Calu3 (cell line): ENCODE data around the gene LMF1. TPM values are rescaled to one million over a fixed set of nuclear protein-coding genes. Genes with fewer than 3 reads are reported as not detected.
A peak's percentile ranks its signal among the peaks of the same experiment; 100 is the strongest.

Source experiments
- BruUV-seq: library from RNA; stranded (reverse); fragments of 400-500 nt; replicated peaks from 2 replicates; lab custom pipeline; 2021; lab: Mats Ljungman, UMichigan
- CTCF ChIA-PET: fragments of 300-600 bp; sonication (Branson Sonifier 250); formaldehyde crosslinking; loops from one replicate; lab custom pipeline; 2022; ENCODE audit warnings: antibody characterized with exemption; lab: Charles Lee
- DNase-seq: peaks from one replicate; pipeline ENCODE4 v3.0.0; 2022
- H3K27ac Mint-ChIP-seq: one replicate; pipeline ENCODE4 v1.8.0; 2022; ENCODE audit warnings: mixed read lengths; ENCODE audit not compliant: unreplicated experiment
- H3K27me3 Mint-ChIP-seq: one replicate; pipeline ENCODE4 v1.8.0; 2022; ENCODE audit warnings: mixed read lengths; ENCODE audit not compliant: unreplicated experiment
- H3K36me3 Mint-ChIP-seq: one replicate; pipeline ENCODE4 v1.8.0; 2022; ENCODE audit warnings: mild to moderate bottlenecking, moderate library complexity, mixed read lengths; ENCODE audit not compliant: insufficient read depth, unreplicated experiment
- H3K4me1 Mint-ChIP-seq: one replicate; pipeline ENCODE4 v1.8.0; 2022; ENCODE audit warnings: mild to moderate bottlenecking, low read depth, mixed read lengths; ENCODE audit not compliant: unreplicated experiment
- H3K4me3 Mint-ChIP-seq: one replicate; pipeline ENCODE4 v1.8.0; 2022; ENCODE audit warnings: mild to moderate bottlenecking, low read depth, moderate library complexity, mixed read lengths; ENCODE audit not compliant: unreplicated experiment
- H3K9me3 Mint-ChIP-seq: one replicate; pipeline ENCODE4 v1.8.0; 2022; ENCODE audit warnings: low read depth, mixed read lengths; ENCODE audit not compliant: unreplicated experiment
- intact Hi-C: fragments of 100-400 bp; cut with micrococcal nuclease; formaldehyde crosslinking; loops from one replicate; pipeline ENCODE4 v1.10.0; 2022; ENCODE audit not compliant: unreplicated experiment
- total RNA-seq: library from RNA; stranded (reverse); gene quantifications from 2 replicates; pipeline ENCODE4 v1.2.3, GENCODE V29; 2022
- TF ChIP-seq, protein P1 (sequence below): fragments of 200-600 bp; IDR thresholded peaks from one replicate; pipeline ENCODE4 v1.8.0; 2022; ENCODE audit warnings: antibody characterized with exemption; ENCODE audit not compliant: unreplicated experiment

LMF1 gene
- total RNA-seq, 1 experiment from 2014 or later = 31.9 TPM

DNA sequence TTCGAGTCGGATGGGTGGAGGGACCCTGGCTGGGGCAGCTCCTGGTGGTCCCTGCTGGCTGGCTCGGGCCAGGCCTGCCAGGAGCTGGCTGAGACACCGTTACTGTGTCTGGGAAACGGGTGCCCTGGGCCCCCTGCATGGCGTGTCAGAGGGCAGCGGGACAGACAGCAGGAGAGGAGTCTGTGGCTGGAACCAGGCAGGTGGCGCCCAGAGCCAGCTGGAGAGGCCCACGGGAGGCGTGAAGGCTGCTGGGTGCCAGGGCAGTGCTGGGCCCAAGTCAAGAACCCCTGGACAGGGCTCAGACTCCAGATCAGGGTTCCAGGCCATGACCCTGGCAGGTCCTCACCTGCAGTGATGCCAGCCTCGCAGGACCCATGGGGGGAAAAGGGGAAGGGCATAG lies 27.4 kb upstream of the LMF1 start:
- no TSS peak for BruUV-seq
- peaks cover 29% of the 10 kb centered on the region for H3K4me1 Mint-ChIP-seq
- peaks cover 78% of the 10 kb centered on the region for H3K27me3 Mint-ChIP-seq
- TF ChIP-seq, protein P1, sequence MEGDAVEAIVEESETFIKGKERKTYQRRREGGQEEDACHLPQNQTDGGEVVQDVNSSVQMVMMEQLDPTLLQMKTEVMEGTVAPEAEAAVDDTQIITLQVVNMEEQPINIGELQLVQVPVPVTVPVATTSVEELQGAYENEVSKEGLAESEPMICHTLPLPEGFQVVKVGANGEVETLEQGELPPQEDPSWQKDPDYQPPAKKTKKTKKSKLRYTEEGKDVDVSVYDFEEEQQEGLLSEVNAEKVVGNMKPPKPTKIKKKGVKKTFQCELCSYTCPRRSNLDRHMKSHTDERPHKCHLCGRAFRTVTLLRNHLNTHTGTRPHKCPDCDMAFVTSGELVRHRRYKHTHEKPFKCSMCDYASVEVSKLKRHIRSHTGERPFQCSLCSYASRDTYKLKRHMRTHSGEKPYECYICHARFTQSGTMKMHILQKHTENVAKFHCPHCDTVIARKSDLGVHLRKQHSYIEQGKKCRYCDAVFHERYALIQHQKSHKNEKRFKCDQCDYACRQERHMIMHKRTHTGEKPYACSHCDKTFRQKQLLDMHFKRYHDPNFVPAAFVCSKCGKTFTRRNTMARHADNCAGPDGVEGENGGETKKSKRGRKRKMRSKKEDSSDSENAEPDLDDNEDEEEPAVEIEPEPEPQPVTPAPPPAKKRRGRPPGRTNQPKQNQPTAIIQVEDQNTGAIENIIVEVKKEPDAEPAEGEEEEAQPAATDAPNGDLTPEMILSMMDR = no peak
- CTCF ChIA-PET = interaction anchor here (0.8 to 1.6 kb wide), 4 partner anchors 9 to 96 kb away, joined by 3 to 4 read pairs (median 3); no protein-coding TSS in a partner anchor
- peaks cover 12% of the 10 kb centered on the region for H3K36me3 Mint-ChIP-seq
- H3K27ac Mint-ChIP-seq = no peak overlapping the region
- no peak for DNase-seq
- intact Hi-C loops = no loop called here
- peak overlapping the region; percentile 51 for H3K4me3 Mint-ChIP-seq
- no peaks in the 10 kb centered on the region for H3K9me3 Mint-ChIP-seq

DNA sequence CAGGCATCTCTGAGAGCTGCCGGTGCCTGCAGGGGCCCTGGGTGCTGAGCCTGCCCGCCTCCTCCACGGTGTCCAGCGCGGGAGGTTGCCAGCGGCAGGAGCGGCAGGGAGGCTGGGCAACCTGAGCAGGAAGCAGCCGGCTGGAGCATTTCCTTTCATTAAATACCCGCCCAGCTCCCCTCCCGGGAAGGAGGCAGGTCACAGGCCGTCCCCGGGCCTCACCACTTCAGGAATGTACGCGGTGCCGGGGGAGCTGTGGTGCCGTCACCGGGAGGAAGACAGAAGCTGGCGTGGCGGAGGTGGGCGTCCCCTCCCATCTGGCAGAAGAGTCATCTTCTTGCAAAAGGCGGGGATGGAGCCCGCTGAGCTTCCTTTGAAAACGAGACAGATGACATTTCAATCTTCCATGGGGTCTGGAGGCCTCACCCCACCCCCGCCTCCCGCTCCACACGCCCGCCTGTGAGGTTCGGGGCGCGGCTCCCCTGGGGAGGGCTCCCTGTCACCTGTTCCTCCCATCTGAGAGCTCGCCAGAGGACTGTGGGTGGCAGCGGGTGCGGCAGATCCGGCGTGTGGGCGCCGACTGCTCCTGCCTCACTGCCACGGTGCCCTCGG lies 26.8 kb upstream of the LMF1 start:
- H3K36me3 Mint-ChIP-seq = peaks cover 7% of the 10 kb centered on the region
- H3K4me3 Mint-ChIP-seq = peak overlapping the region; percentile 51
- no peak overlapping the region for H3K27ac Mint-ChIP-seq
- CTCF ChIA-PET = interaction anchor here (0.6 to 1.6 kb wide), 6 partner anchors 10 to 105 kb away, joined by 3 to 4 read pairs (median 3); no protein-coding TSS in a partner anchor
- peaks cover 83% of the 10 kb centered on the region for H3K27me3 Mint-ChIP-seq
- peaks cover 29% of the 10 kb centered on the region for H3K4me1 Mint-ChIP-seq
- H3K9me3 Mint-ChIP-seq = no peaks in the 10 kb centered on the region
- BruUV-seq = no TSS peak
- TF ChIP-seq, protein P1 = no peak
- peak; percentile 75 for DNase-seq
- intact Hi-C loops = no loop called here

DNA sequence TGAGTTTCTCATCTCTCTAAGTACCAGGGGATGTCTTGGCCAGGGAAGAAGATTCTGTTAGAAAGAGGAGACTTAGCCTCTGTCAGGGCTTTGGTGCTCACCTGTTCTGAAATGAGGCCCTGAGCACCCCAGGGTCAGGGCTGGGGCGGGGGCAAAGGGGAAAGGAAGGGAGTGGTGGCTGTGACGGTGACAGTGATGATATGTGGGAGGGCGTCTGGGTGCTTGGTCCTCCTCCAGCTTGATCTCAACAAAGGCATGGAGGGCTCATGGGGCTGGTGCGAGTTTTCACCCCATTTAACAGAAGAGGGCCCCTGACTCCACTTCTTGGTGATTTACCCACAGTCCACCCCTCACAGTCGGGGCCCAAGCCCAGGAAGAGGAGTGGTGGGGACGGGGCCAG lies 25.9 kb upstream of the LMF1 start:
- H3K9me3 Mint-ChIP-seq = no peaks in the 10 kb centered on the region
- TF ChIP-seq, protein P1 = no peak
- DNase-seq = no peak
- H3K4me1 Mint-ChIP-seq = peaks cover 29% of the 10 kb centered on the region
- peaks cover 5% of the 10 kb centered on the region for H3K36me3 Mint-ChIP-seq
- peaks cover 87% of the 10 kb centered on the region for H3K27me3 Mint-ChIP-seq
- CTCF ChIA-PET = no interaction called here
- peak overlapping the region; percentile 2 for H3K4me3 Mint-ChIP-seq
- no peak overlapping the region for H3K27ac Mint-ChIP-seq
- BruUV-seq = no TSS peak
- intact Hi-C loops = no loop called here

DNA sequence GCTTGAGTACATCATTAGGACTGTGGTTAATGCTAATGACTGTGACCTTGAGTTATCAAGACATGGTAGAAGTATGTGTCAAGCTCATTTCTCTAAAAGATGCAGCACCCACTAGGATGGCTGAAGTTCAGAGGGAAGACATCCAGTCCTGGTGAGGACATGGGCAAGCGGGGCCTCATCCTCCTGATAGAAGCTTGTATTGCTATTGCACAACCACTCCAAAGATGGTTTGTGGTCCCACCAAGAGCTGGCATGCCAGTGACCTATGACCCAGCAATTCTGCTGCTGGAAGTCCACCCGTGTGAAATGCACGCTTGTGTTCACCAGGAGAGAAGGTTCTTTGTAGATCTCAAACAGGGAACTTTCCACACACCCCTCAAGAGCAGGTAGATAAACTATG lies 25.0 kb upstream of the LMF1 start:
- TF ChIP-seq, protein P1 = no peak
- H3K27me3 Mint-ChIP-seq = peaks cover 87% of the 10 kb centered on the region
- intact Hi-C loops = no loop called here
- peaks cover 29% of the 10 kb centered on the region for H3K4me1 Mint-ChIP-seq
- no TSS peak for BruUV-seq
- no peak overlapping the region for H3K27ac Mint-ChIP-seq
- CTCF ChIA-PET = no interaction called here
- H3K9me3 Mint-ChIP-seq = no peaks in the 10 kb centered on the region
- peaks cover 5% of the 10 kb centered on the region for H3K36me3 Mint-ChIP-seq
- DNase-seq = no peak
- H3K4me3 Mint-ChIP-seq = no peak overlapping the region
